ENCODE measurements around the gene KLHL33. TPM values are rescaled to one million over a fixed set of nuclear protein-coding genes. Genes with fewer than 3 reads are reported as not detected.

The KLHL33 gene
- total RNA-seq, 1 experiment from 2014 or later: 0.11 TPM

DNA sequence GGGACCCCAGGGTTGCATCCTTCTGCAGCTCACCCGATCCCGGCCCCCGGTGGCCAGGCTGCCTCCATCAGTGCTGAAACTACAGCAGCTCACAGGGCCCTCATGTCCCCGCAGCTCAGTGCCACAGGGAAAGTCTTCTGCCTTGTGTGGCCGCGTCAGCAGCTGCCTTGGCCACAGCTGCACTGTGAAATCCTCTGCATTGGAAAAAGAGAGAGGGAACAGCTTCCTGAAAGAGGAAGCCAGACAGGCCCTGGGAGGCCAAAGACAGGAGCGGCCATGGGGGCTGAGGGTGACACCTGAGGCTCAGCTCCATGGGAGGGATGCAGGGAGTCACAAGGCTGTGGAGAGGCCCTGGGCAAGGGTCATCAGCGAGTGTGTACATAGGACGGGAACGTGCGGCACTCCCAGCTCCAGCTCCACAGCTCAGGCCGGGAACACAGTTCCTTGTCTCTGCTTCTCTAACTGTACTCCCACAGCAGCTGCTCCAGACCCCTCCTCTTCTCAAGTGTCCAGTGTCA is 59.8 kb downstream of the KLHL33 start:
- H3K36me3 ChIP-seq (ENCODE audit: low read depth): no peaks in the 10 kb centered on the region
- POLR2A ChIA-PET (ENCODE audit: unreplicated experiment): no interaction called here
- no peaks in the 10 kb centered on the region for H3K9me2 ChIP-seq (ENCODE audit: insufficient read depth)
- TF ChIP-seq EZH2 (IDR thresholded peaks at IDR 0.05; ENCODE audit: low read depth) (no peak), CTCF (conservative IDR thresholded peaks at IDR 0.05) (no peak)
- intact Hi-C loops (cut with micrococcal nuclease; ENCODE audit: unreplicated experiment): no loop called here
- H3K27me3 ChIP-seq (ENCODE audit: insufficient read depth, low read depth): no peaks in the 10 kb centered on the region
- no peaks in the 10 kb centered on the region for H4K20me1 ChIP-seq (ENCODE audit: insufficient read depth)
- CTCF ChIA-PET: no interaction called here
- no peak overlapping the region for H3K4me3 ChIP-seq
- H2AFZ ChIP-seq: no peak overlapping the region
- no peaks in the 10 kb centered on the region for H3F3A ChIP-seq (ENCODE audit: insufficient read depth, low read depth)
- H3K27ac ChIP-seq: no peak overlapping the region
- H3K9me3 ChIP-seq (ENCODE audit: insufficient read depth, low read depth): no peaks in the 10 kb centered on the region
- DNase-seq: no peak
- H3K4me1 ChIP-seq (replicated peaks; ENCODE audit: insufficient read depth): no peaks in the 10 kb centered on the region
- H3K79me2 ChIP-seq (ENCODE audit: low read depth): no peaks in the 10 kb centered on the region
- BruUV-seq (replicated peaks): no TSS peak
- no peak overlapping the region for H3K4me2 ChIP-seq

Other genes with a start within 250 kb of the KLHL33 start
- gene OR11G2, start 245.3 kb downstream of the KLHL33 start, total RNA-seq (2021): not detected in 2 replicates
- not detected in 2 replicates for gene OR11H6, start 212.5 kb downstream of the KLHL33 start, total RNA-seq (2021)
- gene OR11H7, start 207.2 kb downstream of the KLHL33 start, total RNA-seq (2021): not detected in 2 replicates
- gene OR11H4, start 196.9 kb downstream of the KLHL33 start, total RNA-seq (2021): not detected in 2 replicates
- 12.6 and 15.8 TPM in 2 replicates for gene TTC5, start 130.2 kb downstream of the KLHL33 start, total RNA-seq (2021)
- gene CCNB1IP1, start 102.9 kb downstream of the KLHL33 start, total RNA-seq (2021): 30.8 and 34.0 TPM in 2 replicates
- 22.1 and 23.3 TPM in 2 replicates for gene PARP2, start 92.5 kb downstream of the KLHL33 start, total RNA-seq (2021)
- 18.4 and 20.4 TPM in 2 replicates for gene TEP1, start 22.7 kb downstream of the KLHL33 start, total RNA-seq (2021)
- 17.2 and 20.6 TPM in 2 replicates for gene OSGEP, start 18.6 kb upstream of the KLHL33 start, total RNA-seq (2021)
- gene APEX1, start 19.1 kb upstream of the KLHL33 start, total RNA-seq (2021): 107 and 113 TPM in 2 replicates
- 20.1 and 22.2 TPM in 2 replicates for gene PIP4P1, start 25.3 kb upstream of the KLHL33 start, total RNA-seq (2021)
- 23.5 and 26.9 TPM in 2 replicates for gene PNP, start 33.2 kb upstream of the KLHL33 start, total RNA-seq (2021)
- gene RNASE10, start 69.4 kb upstream of the KLHL33 start, total RNA-seq (2021): 0.68 TPM in 1 of 2 replicates, not detected in the other
- not detected in 2 replicates for gene RNASE9, start 124.9 kb upstream of the KLHL33 start, total RNA-seq (2021)
- gene RNASE11, start 151.8 kb upstream of the KLHL33 start, total RNA-seq (2021): not detected in 2 replicates
- gene RNASE12, start 155.2 kb upstream of the KLHL33 start, total RNA-seq (2021): not detected in 2 replicates
- not detected in 2 replicates for gene OR6S1, start 205.5 kb upstream of the KLHL33 start, total RNA-seq (2021)
- gene RNASE4, start 248.4 kb upstream of the KLHL33 start, total RNA-seq (2021): 2.0 and 4.0 TPM in 2 replicates

Data from PC-9 (cell line).